OCI-LY7 (cell line): Measurements from ENCODE around the gene NACA2.

ENCODE experiments used
- CTCF ChIP-seq: fragments of 200-600 bp; sonication (generic); conservative IDR thresholded peaks from 2 replicates; pipeline ENCODE4 v1.5.1; 2014; ENCODE audit warnings: mild to moderate bottlenecking, antibody characterized with exemption, low read length, moderate library complexity, mixed read lengths
- EZH2phosphoT487 ChIP-seq: fragments of 200-600 bp; sonication (generic); IDR thresholded peaks from 2 replicates; pipeline ENCODE4 v1.6.1; 2018; ENCODE audit warnings: low read depth, borderline replicate concordance, mild to moderate bottlenecking, mixed run types, antibody characterized with exemption, low read length, moderate library complexity, mixed read lengths

GRCh38 chr17:61583660-61584264 is 7.3 kb downstream of the NACA2 start:
- no peak for TF ChIP-seq CTCF
- TF ChIP-seq EZH2phosphoT487, result no peak
